ENCODE measurements around the gene HOXA3. TPM values are rescaled to one million over a fixed set of nuclear protein-coding genes. Genes with fewer than 3 reads are reported as not detected.

Gene HOXA3
- total RNA-seq, 6 donors from 2014 or later = 0.20 to 11.4 (median 3.5) TPM

DNA sequence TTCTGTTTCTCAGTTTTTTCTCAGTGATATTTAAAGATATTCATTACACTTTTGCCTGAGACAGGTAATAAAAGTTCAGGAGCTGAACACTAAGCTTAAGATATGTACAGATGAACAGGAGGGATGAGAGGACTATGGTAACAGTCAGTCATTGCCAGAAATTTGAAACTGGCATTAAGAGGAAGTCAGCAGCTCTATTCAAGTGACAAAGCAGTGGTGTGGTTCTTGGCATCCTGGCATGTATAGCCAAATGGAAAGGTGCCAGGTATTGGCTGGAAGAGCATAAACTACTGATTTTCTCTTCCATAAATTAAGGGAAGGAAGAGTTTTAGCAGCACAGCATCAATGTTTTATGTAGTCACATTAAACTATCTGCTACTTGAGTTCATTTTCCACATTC lies 79.3 kb downstream of the HOXA3 start:
- no peaks in the 10 kb centered on the region for H3K27me3 ChIP-seq
- no peaks in the 10 kb centered on the region for H3K4me1 ChIP-seq
- no peak overlapping the region for H3K4me3 ChIP-seq
- TF ChIP-seq EP300 (IDR thresholded peaks at IDR 0.05) = no peak
- TF ChIP-seq, protein P1, sequence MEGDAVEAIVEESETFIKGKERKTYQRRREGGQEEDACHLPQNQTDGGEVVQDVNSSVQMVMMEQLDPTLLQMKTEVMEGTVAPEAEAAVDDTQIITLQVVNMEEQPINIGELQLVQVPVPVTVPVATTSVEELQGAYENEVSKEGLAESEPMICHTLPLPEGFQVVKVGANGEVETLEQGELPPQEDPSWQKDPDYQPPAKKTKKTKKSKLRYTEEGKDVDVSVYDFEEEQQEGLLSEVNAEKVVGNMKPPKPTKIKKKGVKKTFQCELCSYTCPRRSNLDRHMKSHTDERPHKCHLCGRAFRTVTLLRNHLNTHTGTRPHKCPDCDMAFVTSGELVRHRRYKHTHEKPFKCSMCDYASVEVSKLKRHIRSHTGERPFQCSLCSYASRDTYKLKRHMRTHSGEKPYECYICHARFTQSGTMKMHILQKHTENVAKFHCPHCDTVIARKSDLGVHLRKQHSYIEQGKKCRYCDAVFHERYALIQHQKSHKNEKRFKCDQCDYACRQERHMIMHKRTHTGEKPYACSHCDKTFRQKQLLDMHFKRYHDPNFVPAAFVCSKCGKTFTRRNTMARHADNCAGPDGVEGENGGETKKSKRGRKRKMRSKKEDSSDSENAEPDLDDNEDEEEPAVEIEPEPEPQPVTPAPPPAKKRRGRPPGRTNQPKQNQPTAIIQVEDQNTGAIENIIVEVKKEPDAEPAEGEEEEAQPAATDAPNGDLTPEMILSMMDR (IDR thresholded peaks at IDR 0.05) = no peak
- TF ChIP-seq POLR2AphosphoS5 (IDR thresholded peaks at IDR 0.05) = no peak
- TF ChIP-seq POLR2A (IDR thresholded peaks at IDR 0.05) = no peak
- no peak for ATAC-seq (ENCODE audit: low FRiP score in 2 of 2)
- no peaks in the 10 kb centered on the region for H3K9me3 ChIP-seq
- H3K27ac ChIP-seq = no peak overlapping the region
- no peak for DNase-seq
- H3K36me3 ChIP-seq = no peaks in the 10 kb centered on the region

DNA sequence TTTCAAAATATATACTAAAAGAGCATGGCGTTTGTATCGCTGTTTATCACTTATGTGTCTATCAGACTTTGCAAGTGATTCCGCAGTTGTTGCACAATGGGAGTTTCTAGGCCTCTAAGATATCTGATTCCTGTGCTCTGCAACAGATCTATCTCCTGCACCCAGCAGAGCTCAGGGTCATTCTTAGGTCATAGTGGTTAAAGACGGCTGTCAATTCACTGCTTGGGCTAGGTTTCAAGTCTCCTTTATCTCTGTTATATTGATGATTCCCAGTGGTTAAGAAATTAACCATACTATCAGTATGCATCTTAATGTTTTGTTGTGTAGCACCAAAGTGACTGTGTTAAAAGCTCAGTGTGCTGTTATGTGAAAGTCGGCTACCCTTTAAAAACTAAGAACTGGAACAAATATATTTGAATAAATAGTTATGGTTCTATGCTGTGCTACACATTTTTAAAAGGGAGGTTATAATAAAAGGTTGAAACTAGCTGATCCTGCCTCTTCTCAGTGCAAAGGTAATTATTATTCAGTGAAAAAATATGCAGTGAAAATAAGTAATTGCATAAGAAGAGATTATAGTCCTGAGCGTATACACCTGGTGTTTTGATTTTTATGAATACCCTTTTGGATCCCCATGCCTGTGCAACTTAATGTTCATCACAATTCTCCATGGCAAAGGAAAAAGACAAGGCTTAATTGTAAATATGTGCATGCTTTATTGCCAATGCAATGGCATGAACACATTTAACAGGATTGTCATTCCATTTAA lies 80.6 kb downstream of the HOXA3 start:
- WGBS, 2 donors = 73 to 79% methylated on average over 6 of the region's 6 CpGs
- TF ChIP-seq, protein P1 (IDR thresholded peaks at IDR 0.05) = no peak
- TF ChIP-seq POLR2A (IDR thresholded peaks at IDR 0.05) (no peak), POLR2AphosphoS5 (IDR thresholded peaks at IDR 0.05) (no peak), EP300 (IDR thresholded peaks at IDR 0.05) (no peak)
- no peak overlapping the region for H3K27ac ChIP-seq
- DNase-seq (no peak), ATAC-seq (ENCODE audit: low FRiP score in 2 of 2) (no peak)
- H3K9me3 ChIP-seq = no peaks in the 10 kb centered on the region
- no peaks in the 10 kb centered on the region for H3K4me1 ChIP-seq
- H3K4me3 ChIP-seq = no peak overlapping the region
- H3K36me3 ChIP-seq = no peaks in the 10 kb centered on the region
- no peaks in the 10 kb centered on the region for H3K27me3 ChIP-seq

DNA sequence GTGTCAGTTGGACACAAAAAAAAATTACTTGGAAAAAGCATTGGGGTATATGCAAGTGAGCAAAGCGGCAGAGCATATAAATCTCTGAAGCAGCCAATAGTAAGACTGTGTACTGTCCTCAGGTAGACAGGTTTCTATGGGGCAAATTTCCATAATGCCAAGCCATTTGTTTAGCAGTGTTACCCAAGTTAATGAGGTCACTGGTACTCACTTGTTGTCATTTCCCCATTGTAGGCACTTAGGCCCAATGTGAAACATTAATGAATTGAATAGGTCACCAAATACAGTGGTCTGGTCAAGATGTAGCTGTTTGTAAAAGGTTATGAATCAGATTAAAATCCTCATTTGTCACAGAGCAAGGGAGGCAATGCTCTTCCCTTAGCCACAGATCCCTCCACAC lies 84.1 kb downstream of the HOXA3 start:
- no peaks in the 10 kb centered on the region for H3K4me1 ChIP-seq
- no peak for ATAC-seq (ENCODE audit: low FRiP score in 2 of 2)

DNA sequence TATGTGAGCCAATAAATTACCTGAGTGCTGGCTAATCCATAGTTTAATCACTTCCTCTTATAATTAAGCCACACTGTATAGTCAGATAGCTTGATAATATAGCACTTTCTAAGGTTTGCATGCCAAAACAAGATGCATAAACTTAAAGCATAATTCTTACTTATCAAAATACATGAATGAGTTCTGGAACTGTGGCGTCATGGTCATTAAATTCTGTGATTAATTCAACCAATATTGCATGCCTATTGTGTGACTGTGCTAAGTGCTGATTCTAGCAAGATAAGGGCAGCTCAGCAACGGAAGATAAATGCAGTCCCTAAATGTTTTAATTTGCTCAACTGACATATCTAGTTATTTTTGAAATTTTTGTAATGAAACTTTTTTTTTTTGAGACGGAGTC lies 86.2 kb downstream of the HOXA3 start:
- no peaks in the 10 kb centered on the region for H3K4me1 ChIP-seq
- no peak overlapping the region for H3K27ac ChIP-seq
- DNase-seq = no peak
- no peak overlapping the region for H3K4me3 ChIP-seq
- no peaks in the 10 kb centered on the region for H3K27me3 ChIP-seq
- no peak for ATAC-seq (ENCODE audit: low FRiP score in 2 of 2)
- H3K36me3 ChIP-seq = no peaks in the 10 kb centered on the region
- no peaks in the 10 kb centered on the region for H3K9me3 ChIP-seq
- TF ChIP-seq, protein P1 (IDR thresholded peaks at IDR 0.05) = no peak
- TF ChIP-seq POLR2A (IDR thresholded peaks at IDR 0.05) (no peak), EP300 (IDR thresholded peaks at IDR 0.05) (no peak), POLR2AphosphoS5 (IDR thresholded peaks at IDR 0.05) (no peak)
- 77 to 84% methylated on average over 3 of the region's 3 CpGs for WGBS, 2 donors

More for the DNA sequence above, 84.1 kb downstream of the HOXA3 start:
- Histone ChIP-seq H3K4me3 (no peak overlapping the region), H3K36me3 (no peaks in the 10 kb centered on the region), H3K9me3 (no peaks in the 10 kb centered on the region), H3K27me3 (no peaks in the 10 kb centered on the region), H3K27ac (no peak overlapping the region)
- 93 to 97% methylated on average over 1 of the region's 1 CpG for WGBS, 2 donors
- no peak for DNase-seq
- no peak for TF ChIP-seq POLR2A (IDR thresholded peaks at IDR 0.05)
- TF ChIP-seq POLR2AphosphoS5 (IDR thresholded peaks at IDR 0.05) = no peak
- TF ChIP-seq, protein P1 (IDR thresholded peaks at IDR 0.05) = no peak
- no peak for TF ChIP-seq EP300 (IDR thresholded peaks at IDR 0.05)

DNA sequence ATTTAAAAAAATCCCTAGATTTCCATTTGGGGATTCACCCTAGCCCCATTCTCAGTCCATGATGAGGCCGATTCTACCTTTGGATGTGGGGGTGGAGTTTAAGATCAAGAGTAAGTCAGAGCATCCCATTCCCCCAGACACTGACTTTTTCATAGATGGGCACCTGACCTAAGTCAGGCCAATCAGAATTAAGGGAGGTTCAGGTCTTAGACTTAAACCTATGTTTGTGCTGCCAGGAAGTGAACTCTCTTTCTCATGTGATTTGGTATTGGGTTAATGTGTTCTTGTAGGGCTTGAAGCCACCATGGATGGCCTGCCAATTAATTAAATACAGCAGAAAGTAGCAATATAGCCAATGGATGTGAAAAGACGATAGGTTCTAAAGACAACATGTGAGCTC lies 86.7 kb downstream of the HOXA3 start:
- H3K27me3 ChIP-seq = no peaks in the 10 kb centered on the region
- H3K27ac ChIP-seq = no peak overlapping the region
- H3K4me1 ChIP-seq = no peaks in the 10 kb centered on the region
- H3K9me3 ChIP-seq = no peaks in the 10 kb centered on the region
- TF ChIP-seq POLR2A (IDR thresholded peaks at IDR 0.05) (no peak), EP300 (IDR thresholded peaks at IDR 0.05) (no peak), POLR2AphosphoS5 (IDR thresholded peaks at IDR 0.05) (no peak)
- TF ChIP-seq, protein P1 (IDR thresholded peaks at IDR 0.05) = no peak
- 84 to 87% methylated on average over 2 of the region's 2 CpGs for WGBS, 2 donors
- ATAC-seq (ENCODE audit: low FRiP score in 2 of 2) = no peak
- H3K4me3 ChIP-seq = no peak overlapping the region
- H3K36me3 ChIP-seq = no peaks in the 10 kb centered on the region
- DNase-seq = no peak
